Measurements from ENCODE around the gene MCC.

- TF ChIP-seq, protein P1, sequence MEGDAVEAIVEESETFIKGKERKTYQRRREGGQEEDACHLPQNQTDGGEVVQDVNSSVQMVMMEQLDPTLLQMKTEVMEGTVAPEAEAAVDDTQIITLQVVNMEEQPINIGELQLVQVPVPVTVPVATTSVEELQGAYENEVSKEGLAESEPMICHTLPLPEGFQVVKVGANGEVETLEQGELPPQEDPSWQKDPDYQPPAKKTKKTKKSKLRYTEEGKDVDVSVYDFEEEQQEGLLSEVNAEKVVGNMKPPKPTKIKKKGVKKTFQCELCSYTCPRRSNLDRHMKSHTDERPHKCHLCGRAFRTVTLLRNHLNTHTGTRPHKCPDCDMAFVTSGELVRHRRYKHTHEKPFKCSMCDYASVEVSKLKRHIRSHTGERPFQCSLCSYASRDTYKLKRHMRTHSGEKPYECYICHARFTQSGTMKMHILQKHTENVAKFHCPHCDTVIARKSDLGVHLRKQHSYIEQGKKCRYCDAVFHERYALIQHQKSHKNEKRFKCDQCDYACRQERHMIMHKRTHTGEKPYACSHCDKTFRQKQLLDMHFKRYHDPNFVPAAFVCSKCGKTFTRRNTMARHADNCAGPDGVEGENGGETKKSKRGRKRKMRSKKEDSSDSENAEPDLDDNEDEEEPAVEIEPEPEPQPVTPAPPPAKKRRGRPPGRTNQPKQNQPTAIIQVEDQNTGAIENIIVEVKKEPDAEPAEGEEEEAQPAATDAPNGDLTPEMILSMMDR (IDR thresholded peaks at IDR 0.05; ENCODE audit: insufficient read depth, low read length, poor library complexity, severe bottlenecking) = peak; percentile 61
- TF ChIP-seq EZH2phosphoT487 (conservative IDR thresholded peaks at IDR 0.05; ENCODE audit: low read length) = no peak
Observed at GRCh38 chr5:113378959-113379541, 109.2 kb downstream of the MCC start.
